GM12878 (cell line): ENCODE measurements around the gene KLHL34.

Experiments used
- BACH1 ChIP-seq: fragments of 450-650 bp; IDR thresholded peaks from 2 replicates; pipeline ENCODE4 v1.6.1; 2017; ENCODE audit warnings: mild to moderate bottlenecking, borderline replicate concordance
- CHD2 ChIP-seq: IDR thresholded peaks from 2 replicates; pipeline ENCODE4 v1.6.1; 2011; ENCODE audit warnings: low read depth, low read length, improper control_type of control experiment, borderline replicate concordance
- CHD4 ChIP-seq: fragments of 200-600 bp; sonication (generic); IDR thresholded peaks from 2 replicates; pipeline ENCODE4 v1.6.1; 2016; ENCODE audit warnings: mild to moderate bottlenecking
- CTCF ChIP-seq, 3 experiments: IDR thresholded peaks in 2 of 3; conservative IDR thresholded peaks in 1 of 3; 2 replicates each; pipeline ENCODE4 v1.5.1; 2011; ENCODE audit warnings: low read depth in 3 of 3, low read length in 3 of 3, mild to moderate bottlenecking in 3 of 3, control low read depth in 2 of 3, moderate library complexity in 2 of 3, inconsistent platforms in 1 of 3, mixed read lengths in 1 of 3; ENCODE audit not compliant: control insufficient read depth in 2 of 3, insufficient read depth in 1 of 3; ENCODE audit errors: extremely low read depth in 1 of 3
- E2F4 ChIP-seq: IDR thresholded peaks from 2 replicates; pipeline ENCODE4 v1.6.1; 2012; ENCODE audit warnings: low read depth, low read length, improper control_type of control experiment
- ESRRA ChIP-seq: IDR thresholded peaks from 2 replicates; pipeline ENCODE4 v1.6.1; 2012; ENCODE audit warnings: mild to moderate bottlenecking, low read length, improper control_type of control experiment
- IKZF1 ChIP-seq: fragments of 450-650 bp; conservative IDR thresholded peaks from 2 replicates; pipeline ENCODE4 v1.6.1; 2017; ENCODE audit warnings: antibody characterized with exemption, mild to moderate bottlenecking
- POLR2A ChIP-seq: IDR thresholded peaks from 2 replicates; pipeline ENCODE4 v1.6.1; 2011; ENCODE audit warnings: low read depth, mild to moderate bottlenecking, low read length
- RAD21 ChIP-seq: IDR thresholded peaks from 2 replicates; pipeline ENCODE4 v1.6.1; 2011; ENCODE audit warnings: mild to moderate bottlenecking, low read depth, low read length, moderate library complexity; ENCODE audit not compliant: insufficient read depth
- RCOR1 ChIP-seq: conservative IDR thresholded peaks from 2 replicates; pipeline ENCODE4 v1.6.1; 2012; ENCODE audit warnings: low read depth, low read length, improper control_type of control experiment
- TAF1 ChIP-seq: IDR thresholded peaks from 2 replicates; pipeline ENCODE4 v1.6.1; 2011; ENCODE audit warnings: mild to moderate bottlenecking, low read depth, low read length, borderline replicate concordance
- YY1 ChIP-seq: IDR thresholded peaks from 2 replicates; pipeline ENCODE4 v1.6.1; 2011; ENCODE audit warnings: low read depth, mild to moderate bottlenecking, low read length

DNA sequence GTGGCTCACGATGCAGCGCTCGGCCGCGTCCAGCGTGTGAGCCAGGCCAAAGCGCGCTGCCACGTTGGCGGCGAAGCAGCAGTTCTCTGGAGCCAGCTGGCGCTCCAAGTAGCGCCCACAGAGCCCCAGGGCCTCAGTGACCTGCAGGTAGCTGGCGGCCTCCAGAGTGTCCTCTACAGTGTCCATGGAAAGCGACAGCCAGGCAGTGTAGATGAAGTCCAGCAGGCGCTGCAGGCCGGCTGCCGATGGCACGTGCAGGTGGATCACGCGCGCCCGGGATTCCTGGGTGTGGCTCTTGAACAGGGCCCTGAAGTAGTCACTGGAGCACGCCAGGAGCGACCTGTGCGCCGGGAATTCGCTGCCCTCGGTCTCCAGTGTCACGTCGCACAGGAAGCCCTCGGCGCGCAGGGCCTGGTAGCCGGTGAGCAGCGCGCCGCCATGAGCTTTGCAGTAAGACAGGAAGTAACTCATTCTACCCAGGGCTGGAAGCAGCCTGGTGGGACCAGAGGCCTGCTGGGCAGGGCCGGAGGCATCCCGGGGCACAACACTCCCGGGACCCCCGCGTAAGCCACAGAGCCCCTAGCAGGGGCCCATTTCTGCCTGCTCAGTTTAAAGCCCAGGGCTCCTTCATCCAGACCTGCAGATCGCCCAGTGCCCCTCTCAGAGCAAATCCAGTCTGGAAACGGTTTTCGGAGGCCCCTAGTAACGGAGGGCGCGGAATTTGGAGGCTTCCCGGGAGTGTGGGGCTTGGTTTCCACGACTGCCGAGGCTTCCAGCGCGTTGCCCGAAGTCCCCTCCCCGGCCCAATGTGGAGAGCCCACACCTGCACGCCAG, 595 bp downstream of the KLHL34 start:
- TF ChIP-seq TAF1 (no peak), E2F4 (no peak), BACH1 (no peak), IKZF1 (no peak), RCOR1 (no peak), ESRRA (no peak), CTCF (IDR thresholded peaks at IDR 0.05 in 2 of 3, conservative IDR thresholded peaks at IDR 0.05 in 1 of 3; ENCODE audit: control insufficient read depth in 2 of 3, extremely low read depth in 1 of 3, insufficient read depth in 1 of 3, low read depth in 3 of 3, low read length in 3 of 3) (no peak), CHD2 (no peak), POLR2A (no peak), RAD21 (no peak), YY1 (no peak), CHD4 (no peak)
